K562 (cell line): ENCODE results near the gene SACM1L. TPM values are rescaled to one million over a fixed set of nuclear protein-coding genes. Genes with fewer than 3 reads are reported as not detected.

Experiments used
- ATAC-seq: fragments of 200-7000 bp; cut with Tn5 transposase; 3 replicates; pipeline ENCODE4 v1.9.1; 2020; ENCODE audit warnings: moderate library complexity
- BruUV-seq: library from RNA; stranded (reverse); fragments of 400-500 nt; replicated peaks from 2 replicates; lab custom pipeline; 2021; lab: Mats Ljungman, UMichigan
- CTCF ChIA-PET: fragments of 300-600 bp; formaldehyde crosslinking; extraction: SDS; loops from one replicate; lab custom pipeline; 2021; ENCODE audit warnings: low intra/inter-chr PET ratio; lab: Yijun Ruan, JAX
- POLR2A ChIA-PET: fragments of 300-600, 350-650 bp; sonication (Branson Sonifier 250); formaldehyde crosslinking; extraction: SDS; loops from one replicate; lab custom pipeline; 2021; ENCODE audit warnings: antibody characterized with exemption, inconsistent platforms; lab: Yijun Ruan, JAX
- DNase-seq, 4 experiments: peaks; one replicate each; pipeline versions ENCODE4 v3.0.0 to v3.0.0-alpha.2; 2011 to 2018; ENCODE audit warnings: low spot score in 3 of 4, mixed read lengths in 3 of 4; ENCODE audit errors: extremely low read depth in 1 of 4
- FAIRE-seq: peaks from 2 replicates; lab custom pipeline; 2011; peaks lifted over from hg19 to GRCh38; lab: Jason Lieb, UNC
- H2AFZ ChIP-seq: 2 replicates; pipeline ENCODE4 v1.6.0; 2011; ENCODE audit warnings: low read depth, low read length, control low read depth, inconsistent platforms
- H3K27ac ChIP-seq: fragments of 200-600 bp; 3 replicates; pipeline ENCODE4 v1.8.0; 2011; ENCODE audit warnings: low read depth, mild to moderate bottlenecking, control low read depth, inconsistent platforms, low read length, moderate library complexity, mixed read lengths; ENCODE audit errors: extremely low read depth
- H3K27me3 ChIP-seq, 2 experiments: fragments of 300-600 bp in 1 of 2; 2 replicates in 1 of 2; 3 replicates in 1 of 2; pipeline versions ENCODE4 v1.6.0 to v1.8.0; 2011; ENCODE audit warnings: inconsistent platforms in 2 of 2, low read length in 2 of 2, mild to moderate bottlenecking in 1 of 2, mixed read lengths in 1 of 2, moderate library complexity in 1 of 2; ENCODE audit not compliant: control insufficient read depth in 2 of 2, insufficient read depth in 2 of 2
- H3K36me3 ChIP-seq: fragments of 300-600 bp; 3 replicates; pipeline ENCODE4 v1.8.0; 2011; ENCODE audit warnings: mild to moderate bottlenecking, low read length, inconsistent platforms; ENCODE audit not compliant: control insufficient read depth, insufficient read depth
- H3K4me1 ChIP-seq, 2 experiments: fragments of 200-600 bp in 1 of 2; replicated peaks in 1 of 2; 2 replicates in 1 of 2; 3 replicates in 1 of 2; pipeline versions ENCODE4 v1.5.1 to v1.8.0; 2011; ENCODE audit warnings: inconsistent platforms in 2 of 2, low read length in 2 of 2, mild to moderate bottlenecking in 1 of 2, mixed read lengths in 1 of 2, moderate library complexity in 1 of 2; ENCODE audit not compliant: control insufficient read depth in 2 of 2, insufficient read depth in 2 of 2
- H3K4me2 ChIP-seq: 2 replicates; pipeline ENCODE4 v1.6.1; 2011; ENCODE audit warnings: low read length, control low read depth, inconsistent platforms, mixed read lengths; ENCODE audit not compliant: insufficient read depth
- H3K4me3 ChIP-seq: fragments of 200-600 bp; sonication (generic), shearing (Covaris generic); 2 replicates; pipeline ENCODE4 v1.5.1; 2016; ENCODE audit warnings: control low read depth, inconsistent platforms
- H3K79me2 ChIP-seq: fragments of 200-600 bp; 3 replicates; pipeline ENCODE4 v1.8.0; 2011; ENCODE audit warnings: low read length, inconsistent platforms; ENCODE audit not compliant: control insufficient read depth, insufficient read depth
- H3K9ac ChIP-seq, 2 experiments: 2 replicates each; pipeline versions ENCODE4 v1.6.0 to v1.6.1; 2011; ENCODE audit warnings: low read depth in 2 of 2, low read length in 2 of 2, control low read depth in 1 of 2, inconsistent platforms in 1 of 2, mild to moderate bottlenecking in 1 of 2, mixed read lengths in 1 of 2; ENCODE audit not compliant: insufficient read depth in 1 of 2
- H3K9me1 ChIP-seq: one replicate; pipeline ENCODE4 v1.6.0; 2011; ENCODE audit warnings: inconsistent platforms, mild to moderate bottlenecking, low read length, moderate library complexity; ENCODE audit not compliant: control insufficient read depth, insufficient read depth
- H3K9me3 ChIP-seq: replicated peaks from 2 replicates; pipeline ENCODE4 v1.5.1; 2011; ENCODE audit warnings: low read depth, low read length, inconsistent platforms; ENCODE audit not compliant: control insufficient read depth, insufficient read depth
- H4K20me1 ChIP-seq: replicated peaks from 2 replicates; pipeline ENCODE4 v1.6.1; 2011; ENCODE audit warnings: low read length, inconsistent platforms, mixed read lengths; ENCODE audit not compliant: control insufficient read depth, insufficient read depth
- HNRNPUL1 ChIP-seq: fragments of 200-400 bp; formaldehyde crosslinking; IDR thresholded peaks from 2 replicates; pipeline ENCODE4 v1.6.1; 2017; ENCODE audit warnings: low read length
- MBD1 ChIP-seq: fragments of 250-450 bp; sonication (Bioruptor Pico); IDR thresholded peaks from 2 replicates; pipeline ENCODE4 v1.8.0; 2022; ENCODE audit warnings: inconsistent platforms
- MXI1 ChIP-seq: IDR thresholded peaks from 2 replicates; pipeline ENCODE4 v1.6.1; 2011; ENCODE audit warnings: low read depth, mild to moderate bottlenecking, improper control_type of control experiment, low read length
- PHB2 ChIP-seq: fragments of 450-650 bp; IDR thresholded peaks from 2 replicates; pipeline ENCODE4 v1.6.1; 2017; ENCODE audit warnings: low read depth
- PML ChIP-seq: IDR thresholded peaks from 2 replicates; pipeline ENCODE4 v1.6.1; 2012; ENCODE audit warnings: low read length, inconsistent platforms
- POLR3G ChIP-seq: IDR thresholded peaks from 2 replicates; pipeline ENCODE4 v1.6.1; 2011; ENCODE audit not compliant: insufficient read length, insufficient replicate concordance; ENCODE audit errors: extremely low read depth
- RB1 ChIP-seq: fragments of 450-650 bp; IDR thresholded peaks from 2 replicates; pipeline ENCODE4 v1.6.1; 2017; ENCODE audit warnings: low read depth, mild to moderate bottlenecking
- SMARCC2 ChIP-seq: fragments of 450-650 bp; IDR thresholded peaks from 2 replicates; pipeline ENCODE4 v1.6.1; 2017; ENCODE audit warnings: antibody characterized with exemption, moderate library complexity, mild to moderate bottlenecking, low read depth
- YBX1 ChIP-seq: fragments of 450-650 bp; IDR thresholded peaks from 2 replicates; pipeline ENCODE4 v1.7.1; 2016; ENCODE audit warnings: mild to moderate bottlenecking
- ZNF561 ChIP-seq: fragments of 450-650 bp; formaldehyde crosslinking; conservative IDR thresholded peaks from 2 replicates; pipeline ENCODE4 v1.4.0; 2020; ENCODE audit warnings: mild to moderate bottlenecking, moderate library complexity
- ZNF699 ChIP-seq: fragments of 250-450 bp; sonication (Bioruptor Pico); IDR thresholded peaks from 2 replicates; pipeline ENCODE4 v1.8.0; 2021; ENCODE audit warnings: mild to moderate bottlenecking, moderate library complexity; ENCODE audit not compliant: insufficient replicate concordance
- WGBS: fragments of 100-300 bp; shearing (Covaris generic); methylation state at CpG from one replicate; pipeline ENCODE4 v1.1.6; 2016; ENCODE audit warnings: low coverage, mixed read lengths; ENCODE audit not compliant: insufficient coverage; ENCODE audit errors: missing lambda C conversion rate; 5-methylcytosine and 5-hydroxymethylcytosine counted together
- in situ Hi-C: fragments of 300-500 bp; cut with MboI; formaldehyde crosslinking; loops from 4 replicates; pipeline ENCODE4 v1.15.0; 2018; ENCODE audit warnings: inconsistent platforms, mixed read lengths
- intact Hi-C: fragments of 100-400 bp; cut with micrococcal nuclease; formaldehyde crosslinking; loops from 2 replicates; pipeline ENCODE4 v1.14.2; 2022
- polyA plus RNA-seq, 8 experiments: library from polyadenylated mRNA; depleted of rRNA in 4 of 8; stranded (reverse) in 5 of 8; unstranded in 3 of 8; fragments of >200 nt; fragmentation: Nextera tagmentation in 2 of 8; fragmentation: Illumina TruSeq in 1 of 8; extraction: Ambion mirVana in 2 of 8; extraction: Trizol in 1 of 8; gene quantifications; 2 replicates each; pipeline versions ENCODE4 v1.2.1 to v1.2.3, GENCODE V29; 2011 to 2014; ENCODE audit warnings: inconsistent platforms in 1 of 8, missing spikeins in 1 of 8
- total RNA-seq, 7 experiments: library from RNA; depleted of rRNA in 6 of 7; stranded (reverse); fragments of >200 nt in 6 of 7; fragmentation: Illumina TruSeq in 2 of 7; extraction: Trizol in 2 of 7; gene quantifications; 2 replicates each; pipeline versions ENCODE4 v1.2.1 to v1.2.3, GENCODE V29; 2011 to 2021; ENCODE audit warnings: low replicate concordance in 1 of 7

SACM1L gene
- total and polyA plus RNA-seq, 9 of the 15 experiments (the other 6 are each of a cell fraction or from before 2014, with no cell fraction given), result 25.7 to 67.2 (median 40.3) TPM

GRCh38 chr3:45677841-45678240, 11.4 kb upstream of the SACM1L start:
- POLR2A ChIA-PET, result interaction anchor here (0.6 to 2.4 kb wide), 4 partner anchors 11 to 687 kb away, joined by 3 to 12 read pairs (median 4); no protein-coding TSS in a partner anchor
- no peak overlapping the region for H3K4me3 ChIP-seq
- no TSS peak for BruUV-seq
- H3K9me1 ChIP-seq, result no peaks in the 10 kb centered on the region
- no peaks in the 10 kb centered on the region for H3K27me3 ChIP-seq
- CTCF ChIA-PET, result no interaction called here
- peaks cover 53% of the 10 kb centered on the region; the same call in 1 of the 3 replicates for H3K36me3 ChIP-seq
- no peak overlapping the region for H2AFZ ChIP-seq
- TF ChIP-seq PHB2 (no peak), MBD1 (no peak), HNRNPUL1 (no peak), POLR3G (no peak), SMARCC2 (no peak), ZNF561 (CRISPR knock-in tag) (no peak), PML (no peak), ZNF699 (CRISPR knock-in tag) (no peak), YBX1 (no peak), MXI1 (no peak), RB1 (no peak)
- H3K4me1 ChIP-seq, result no peaks in the 10 kb centered on the region
- WGBS, result 88% methylated on average over 10 of the region's 10 CpGs
- H3K4me2 ChIP-seq, result no peak overlapping the region
- intact Hi-C loops, result no loop called here
- H3K9me3 ChIP-seq, result 0 out of 2 replicates have a peak, but pooled peaks cover 2% of the 10 kb centered on the region
- H4K20me1 ChIP-seq, result no peaks in the 10 kb centered on the region
- no peak for DNase-seq
- no peak for ATAC-seq
- in situ Hi-C loops, result no loop called here
- no peak for FAIRE-seq
- no peaks in the 10 kb centered on the region for H3K79me2 ChIP-seq
- H3K27ac ChIP-seq, result no peak overlapping the region
- H3K9ac ChIP-seq, result no peak overlapping the region
